Astrocyte of the hippocampus (primary cell): Measurements from ENCODE around the gene MMD.
"Not testable (repeated sequence)": the region's sequence is repeated elsewhere in the genome, so short reads cannot be mapped to it uniquely, and the experiment has no call there.

ENCODE experiments used
- DNase-seq: peaks from one replicate; pipeline ENCODE4 v3.0.0; 2011; ENCODE audit warnings: low read depth, low spot score

Gene MMD

DNA sequence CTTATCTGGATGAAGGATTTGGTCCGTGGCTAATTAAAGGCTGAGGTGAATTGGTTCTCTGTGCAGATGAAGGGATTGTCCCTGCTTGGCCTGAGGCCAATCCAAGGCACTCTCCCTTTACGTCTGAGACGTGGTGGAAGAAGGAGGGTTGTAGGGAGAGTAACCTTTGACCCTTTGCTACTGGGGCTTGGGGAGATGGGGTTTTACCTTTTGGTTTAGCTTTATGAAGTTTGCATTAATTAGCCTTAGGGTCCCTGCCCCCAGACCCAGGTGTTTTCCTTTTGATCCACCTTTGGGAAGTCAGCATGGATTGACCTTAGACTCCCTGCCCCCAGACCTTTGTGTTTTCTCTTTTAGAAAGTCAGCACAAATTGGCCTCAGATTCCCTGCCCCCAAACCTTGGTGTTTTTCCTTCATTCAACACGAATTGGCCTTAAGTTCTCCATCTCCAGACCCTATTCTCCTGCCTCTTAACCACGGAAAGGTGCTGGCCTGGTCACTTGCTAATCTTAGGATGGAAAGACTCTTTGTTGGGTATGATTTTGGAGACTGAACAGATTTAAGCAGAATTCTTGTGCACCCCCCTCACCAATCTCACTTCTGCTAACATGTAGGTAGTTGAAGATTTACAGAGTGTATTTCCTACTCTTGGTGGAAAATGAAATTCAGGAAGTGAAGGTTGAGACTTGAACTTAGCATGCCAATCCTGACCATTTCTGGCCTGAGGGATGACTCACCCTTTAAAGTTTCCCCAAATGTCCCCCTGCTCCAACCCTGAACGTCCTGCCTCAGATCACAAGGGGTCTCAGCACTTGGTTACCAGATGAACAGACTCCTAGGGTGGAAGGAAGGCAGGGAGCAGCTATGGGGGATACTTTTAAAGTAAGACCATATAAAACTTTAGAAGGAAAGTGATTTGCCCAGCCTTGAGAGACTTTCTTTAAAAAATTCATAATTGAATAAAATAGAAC is 23.1 kb upstream of the MMD start:
- peak; percentile 18 for DNase-seq

DNA sequence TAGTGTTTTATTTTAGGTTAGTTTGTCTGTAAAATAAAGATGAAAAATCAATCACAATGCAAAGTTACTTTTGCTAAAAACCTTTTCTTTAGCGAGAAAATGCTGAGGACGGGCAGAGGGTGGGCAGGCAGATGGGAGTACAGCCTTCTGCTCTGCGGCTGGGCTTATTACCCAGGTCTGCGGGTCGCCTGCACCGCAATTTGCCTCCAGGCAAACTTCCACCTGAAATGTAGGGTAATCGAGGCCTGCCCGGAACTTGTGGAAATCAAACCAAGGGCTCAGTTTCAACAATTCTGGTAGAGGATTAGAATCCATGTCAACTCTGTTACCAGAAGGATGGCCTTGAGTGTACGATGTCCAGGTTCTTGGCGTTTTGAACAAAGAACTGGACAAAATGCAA is 22.3 kb upstream of the MMD start:
- no peak for DNase-seq

DNA sequence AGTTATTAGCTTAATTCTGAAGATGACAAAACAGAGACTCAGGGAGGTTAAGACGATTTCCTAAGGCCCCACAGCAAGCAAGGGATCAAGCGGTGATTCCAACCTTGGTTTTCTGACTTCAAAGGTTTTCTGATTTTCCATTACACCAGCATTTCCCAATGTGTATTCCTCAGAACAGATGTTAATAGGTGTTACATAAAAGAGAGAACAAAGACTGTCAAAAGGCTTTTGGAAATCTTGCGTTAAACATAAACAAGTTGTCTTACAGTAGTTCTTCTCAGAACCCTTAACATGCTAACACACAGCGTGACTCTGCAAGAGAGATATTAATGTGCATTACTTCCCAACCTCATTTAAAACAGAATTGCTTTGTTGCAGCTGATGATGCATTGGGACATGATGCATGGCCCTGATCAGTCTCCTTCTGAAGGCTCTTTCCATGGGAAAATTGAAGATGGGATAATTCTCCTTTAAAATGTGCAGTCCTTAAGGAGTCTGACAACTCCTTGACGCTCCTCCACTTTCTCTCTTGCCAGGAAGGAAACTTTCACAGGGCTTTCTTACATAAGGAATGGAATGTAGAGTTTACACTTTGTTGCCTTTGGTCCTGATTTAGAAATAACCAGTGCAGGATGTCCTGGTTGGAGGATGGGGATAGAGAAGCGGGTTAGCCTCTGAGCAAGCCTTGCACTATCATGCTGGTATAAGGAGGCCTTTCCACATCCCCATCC is 21.5 kb upstream of the MMD start:
- DNase-seq: no peak

DNA sequence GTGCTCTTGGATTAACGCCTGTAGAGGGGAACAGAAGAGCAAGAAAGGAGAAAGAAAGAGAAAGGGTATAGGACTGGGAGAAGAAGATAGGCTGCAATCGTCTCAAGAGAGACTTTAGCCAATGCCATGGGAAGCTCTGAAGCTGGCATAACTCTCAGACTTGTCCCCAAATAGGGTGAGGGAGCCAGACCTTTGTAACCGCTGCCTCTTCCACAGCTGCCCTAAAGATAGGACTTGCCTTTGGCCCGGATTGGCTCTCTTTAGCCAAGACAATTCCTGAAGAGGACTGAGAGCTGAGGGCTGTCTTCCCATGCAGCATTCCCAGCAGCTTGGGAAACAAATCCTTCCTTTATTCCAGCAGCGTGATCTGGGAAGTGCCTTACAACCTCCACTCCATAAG is 20.8 kb upstream of the MMD start:
- no peak for DNase-seq

DNA sequence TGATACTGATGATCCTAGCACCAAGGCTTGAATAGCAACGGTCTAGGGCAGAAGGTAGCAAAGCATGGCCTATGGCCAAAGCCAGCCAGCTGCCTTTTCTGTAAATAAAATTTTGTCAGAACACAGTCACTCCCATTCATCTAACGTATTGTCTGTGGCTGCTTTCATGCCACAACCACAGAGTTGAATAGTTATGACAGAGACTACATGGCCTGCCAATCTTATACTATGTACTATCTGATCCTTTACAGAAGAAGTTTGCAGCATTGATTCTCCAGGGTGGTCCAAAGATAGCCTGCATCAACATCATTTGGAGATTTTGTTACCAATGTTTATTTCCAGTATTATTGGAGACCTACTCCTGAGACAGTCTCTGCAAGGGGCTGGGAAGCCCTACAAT is 19.9 kb upstream of the MMD start:
- DNase-seq: no peak

DNA sequence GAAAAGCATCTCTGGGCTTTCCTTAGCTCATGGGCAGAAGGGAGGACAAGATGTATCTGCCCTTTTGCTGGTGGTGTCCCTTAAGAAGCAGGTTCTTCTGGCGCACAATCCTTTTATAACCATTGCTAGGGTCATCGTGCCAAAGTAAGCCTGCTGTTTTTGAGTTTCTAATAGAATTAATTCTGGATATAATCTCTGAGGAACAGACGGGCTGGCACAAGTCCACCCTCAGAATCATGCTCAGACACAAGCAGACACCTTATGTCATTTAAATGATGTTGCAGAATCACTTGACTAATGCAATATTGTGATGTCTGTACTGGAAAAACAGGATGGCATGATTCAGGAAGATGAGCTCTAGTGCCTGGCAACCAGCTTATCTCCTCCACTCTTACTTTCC is 18.8 kb upstream of the MMD start:
- no peak for DNase-seq

DNA sequence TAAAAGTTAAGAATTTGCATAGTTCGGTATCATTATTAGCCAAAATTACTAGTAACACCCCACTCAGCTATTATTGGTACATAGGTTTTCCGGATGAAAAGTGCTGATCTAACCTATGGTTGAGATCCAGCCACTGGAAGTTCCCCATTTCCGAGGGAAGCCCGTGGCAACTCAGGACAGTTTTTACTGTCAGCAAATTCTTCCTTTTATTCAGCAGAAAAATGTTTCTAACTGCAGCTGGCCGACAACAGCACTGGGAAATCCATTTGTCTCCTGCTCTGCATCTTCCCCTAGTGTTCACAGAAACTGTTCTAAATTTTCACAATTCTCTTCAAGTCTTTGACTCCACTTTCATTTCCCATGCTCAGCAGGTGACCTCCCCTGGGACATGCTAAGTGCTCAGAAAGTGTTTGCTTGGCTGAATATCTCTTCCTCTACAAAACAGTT is 15.5 kb upstream of the MMD start:
- DNase-seq: no peak

DNA sequence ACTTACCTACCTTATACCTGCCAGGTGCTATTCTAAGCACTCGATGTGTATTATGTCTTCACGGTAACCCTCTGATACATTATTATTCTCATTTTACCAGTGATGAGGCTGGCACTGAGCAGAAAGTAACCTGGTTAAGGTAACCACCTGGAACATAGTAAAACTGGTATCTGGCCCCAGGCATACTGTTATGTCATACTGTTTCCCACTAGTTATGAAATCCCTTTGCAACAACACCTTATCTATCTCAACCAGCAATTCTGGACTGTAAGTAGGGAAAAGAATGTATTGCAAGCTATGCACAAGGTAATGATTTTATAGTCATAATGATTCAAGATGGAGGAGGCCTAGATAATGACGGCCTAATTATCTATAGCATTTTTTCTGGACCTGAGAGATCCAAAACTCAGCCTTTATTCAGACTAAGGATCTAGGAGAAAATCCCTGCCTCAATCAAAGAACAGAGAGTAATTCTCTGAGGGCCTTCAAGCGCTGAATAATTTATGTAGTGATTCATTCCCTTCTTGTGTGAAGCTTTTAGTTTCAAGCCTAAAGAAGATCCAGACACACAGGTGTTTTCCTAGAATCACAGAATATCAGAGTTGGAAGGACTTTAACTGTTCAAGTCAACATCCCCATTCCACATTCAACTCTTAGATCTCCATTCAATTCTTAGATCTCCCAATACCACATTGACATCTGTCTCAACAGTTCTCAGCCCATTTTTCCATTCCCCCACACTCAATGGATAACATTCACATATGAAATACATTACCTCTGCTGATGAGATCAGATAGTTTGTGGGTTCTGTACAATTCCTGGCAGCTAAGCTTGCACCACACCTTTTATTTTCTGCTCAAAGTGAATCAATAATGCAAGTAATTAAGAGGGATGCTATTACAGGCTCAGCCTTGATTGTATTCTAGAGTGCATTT is 14.9 kb upstream of the MMD start:
- no peak for DNase-seq

DNA sequence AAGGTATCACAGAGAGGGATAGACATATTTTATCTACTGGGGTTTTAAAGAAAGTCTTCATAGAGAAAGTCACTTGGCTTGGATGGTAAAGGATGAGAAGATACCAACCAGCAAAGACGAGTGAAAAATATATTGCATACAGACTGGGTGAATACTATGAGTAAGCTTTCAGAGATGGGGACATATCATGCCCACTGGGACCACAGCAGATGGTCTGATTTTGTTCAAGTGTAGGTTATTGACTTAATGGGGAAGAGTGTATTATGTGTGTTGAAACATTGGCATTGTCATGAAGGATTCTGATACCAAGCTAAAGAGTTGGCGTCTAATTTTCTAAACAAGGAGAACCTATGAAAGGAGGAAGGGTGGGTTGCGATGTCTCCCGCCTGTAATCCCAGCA is 13.8 kb upstream of the MMD start:
- no peak for DNase-seq

DNA sequence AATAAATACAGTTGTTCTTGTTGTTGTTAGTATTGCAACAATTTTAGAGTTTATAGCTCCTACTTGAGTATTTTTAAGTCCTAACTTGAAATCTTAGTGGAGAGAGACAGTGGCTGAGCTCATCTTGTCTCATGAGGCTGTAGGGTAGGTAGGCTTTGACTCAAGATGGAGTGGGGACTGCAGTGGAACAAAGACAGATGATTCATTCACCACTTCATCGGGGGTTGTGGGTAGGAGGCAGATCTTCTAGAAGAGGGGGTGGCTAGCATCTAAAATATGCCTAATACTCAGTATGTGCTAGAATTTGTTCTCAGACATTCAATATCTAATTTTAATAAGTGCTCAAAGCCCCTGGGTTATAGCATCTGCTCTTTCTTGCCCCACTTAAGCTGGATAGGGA is 13.1 kb upstream of the MMD start:
- DNase-seq: no peak

DNA sequence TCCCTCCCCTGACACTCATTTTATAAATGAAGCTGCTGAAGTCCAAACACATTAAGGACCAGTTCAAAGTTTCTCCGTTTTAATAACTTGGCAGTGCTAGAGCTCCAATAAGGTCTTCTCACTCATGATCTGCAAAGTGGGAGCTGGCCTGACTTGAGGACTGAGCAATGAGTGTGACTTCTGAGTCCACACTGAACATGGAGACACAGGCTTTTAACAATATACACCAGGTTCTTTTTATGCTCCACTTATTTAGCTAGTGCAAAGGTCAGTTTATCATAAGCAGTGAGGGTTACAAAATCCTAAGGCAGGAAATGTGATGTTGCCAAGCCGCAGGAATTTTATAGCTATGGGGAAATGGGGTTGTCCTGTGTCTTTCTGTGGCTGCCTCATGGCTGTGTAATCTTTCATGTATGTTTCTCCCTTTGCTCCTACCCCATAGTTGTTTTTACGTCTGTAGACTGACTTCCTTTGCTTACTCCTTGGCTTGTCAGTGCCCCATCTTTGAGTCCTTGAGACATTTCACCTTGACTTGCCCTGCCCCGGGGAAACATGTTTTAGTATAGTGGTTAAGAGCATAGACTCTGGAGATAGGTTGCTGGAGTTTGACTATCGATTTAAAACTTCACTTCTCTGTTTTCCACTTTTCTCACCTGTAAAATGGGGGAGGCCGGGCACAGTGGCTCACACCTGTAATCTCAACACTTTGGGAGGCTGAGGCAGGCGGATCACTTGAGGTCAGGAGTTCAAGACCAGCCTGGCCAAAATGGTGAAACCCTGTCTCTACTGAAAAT is 12.2 kb upstream of the MMD start:
- DNase-seq: peak; percentile 20

DNA sequence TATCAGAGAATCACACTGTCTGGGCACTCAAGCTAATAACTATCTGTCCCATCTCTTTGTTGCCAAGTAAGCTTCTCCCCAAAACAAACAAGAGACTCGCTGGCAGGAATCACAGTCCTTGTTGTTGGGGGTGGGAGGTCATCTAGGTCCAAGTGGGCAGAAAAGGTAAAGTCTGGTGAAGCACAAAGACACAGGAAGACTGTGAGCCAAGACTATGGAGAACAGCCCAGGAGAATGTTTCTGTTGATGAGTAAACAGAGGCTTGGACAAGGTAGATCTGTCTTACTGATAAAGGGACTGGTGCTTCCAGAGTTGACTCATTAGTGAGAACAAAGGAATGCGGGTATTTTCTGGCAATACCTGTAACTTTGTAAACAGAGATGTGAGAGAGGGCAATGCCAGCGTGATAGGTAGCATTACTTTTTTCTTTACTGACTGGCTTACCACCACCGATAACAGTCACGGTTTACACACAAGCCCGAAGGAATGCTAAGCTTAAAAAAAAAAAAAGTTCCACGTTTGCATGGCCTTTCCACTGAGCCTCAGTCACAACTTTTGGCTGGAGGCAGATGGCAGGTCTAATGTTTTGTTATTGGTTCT is 11.5 kb upstream of the MMD start:
- no peak for DNase-seq

DNA sequence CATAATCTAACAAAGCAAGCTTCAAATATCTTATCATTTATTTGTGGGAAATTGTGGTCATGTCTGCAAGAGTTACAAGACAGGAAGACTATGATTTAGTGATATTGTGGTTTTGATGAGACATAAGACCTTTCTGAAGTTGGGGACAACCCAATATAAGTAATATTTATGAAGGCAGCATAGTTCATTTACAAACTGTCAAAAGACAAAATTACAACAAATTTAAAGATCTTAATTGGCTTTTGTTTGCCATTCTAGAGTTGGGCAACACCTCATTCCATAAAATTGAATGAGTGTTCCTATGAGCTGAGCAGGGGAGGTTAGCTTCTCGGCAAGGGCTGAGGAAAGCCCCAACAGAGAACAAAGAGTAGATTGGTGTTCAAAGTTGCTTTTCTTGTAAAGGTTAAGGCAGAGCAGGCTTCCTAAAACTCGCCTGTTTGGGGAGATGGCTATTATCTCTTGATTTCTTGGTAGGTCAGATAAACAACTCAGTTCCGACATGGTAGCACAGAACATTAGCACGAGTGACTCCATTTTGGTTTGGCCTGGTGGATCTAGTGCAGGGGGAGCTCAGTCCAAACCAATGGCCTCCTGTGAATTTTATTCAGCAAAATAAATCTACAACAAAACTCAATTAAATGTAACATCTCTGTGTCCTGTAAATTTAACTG is 10.9 kb upstream of the MMD start:
- no peak for DNase-seq

DNA sequence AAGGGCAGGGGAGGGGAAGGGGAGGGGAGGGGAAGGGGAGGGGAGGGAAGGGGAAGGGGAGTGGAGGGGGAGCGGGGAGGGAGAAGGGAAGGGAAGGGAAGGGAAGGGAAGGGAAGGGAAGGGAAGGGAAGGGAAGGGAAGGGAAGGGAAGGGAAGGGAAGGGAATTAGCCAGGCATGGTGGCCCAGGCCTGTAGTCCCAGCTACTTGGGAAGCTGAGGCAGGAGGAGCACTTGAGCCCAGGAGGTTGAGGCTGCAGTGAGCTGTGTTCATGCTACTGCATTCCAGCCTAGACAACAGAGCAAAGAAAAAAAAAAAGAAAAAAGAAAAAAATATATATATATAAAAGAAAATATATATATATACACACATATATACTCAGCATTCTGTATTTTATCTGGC is 10.3 kb upstream of the MMD start:
- DNase-seq: not testable (repeated sequence)

DNA sequence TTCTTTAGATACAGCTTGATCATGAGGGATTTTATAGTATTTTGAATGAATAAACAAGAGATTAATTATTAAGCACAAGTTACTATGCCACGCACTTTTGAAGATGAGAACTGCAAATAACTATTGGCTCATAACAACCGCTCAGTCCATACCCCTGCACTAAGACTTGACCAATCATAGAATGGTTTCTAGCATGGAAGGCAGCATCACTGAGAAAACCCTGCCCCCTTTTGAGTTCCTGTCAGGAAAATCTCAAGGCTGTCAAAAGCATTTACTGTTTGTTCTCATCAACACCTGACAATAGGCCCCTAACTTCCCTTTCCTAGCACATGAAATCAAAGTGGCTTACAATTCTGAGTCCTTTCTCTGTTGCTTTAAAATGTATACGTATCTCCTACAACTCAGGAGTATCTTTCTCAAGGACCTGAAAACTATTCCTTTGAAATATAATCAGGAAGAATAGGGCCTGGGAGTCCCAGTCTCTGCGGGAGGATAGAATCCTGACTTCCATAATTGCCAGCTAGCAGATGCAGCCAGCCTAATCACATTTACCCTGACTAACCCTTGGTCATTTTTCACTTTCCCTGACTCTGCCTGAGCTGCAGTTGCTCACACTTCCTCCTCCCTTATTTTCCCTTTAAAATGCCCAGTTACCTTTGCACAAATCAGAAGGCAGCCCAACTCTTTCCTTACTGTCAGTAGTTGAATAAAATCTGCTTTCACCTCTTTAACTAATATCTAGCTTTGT is 9.1 kb upstream of the MMD start:
- DNase-seq: no peak

DNA sequence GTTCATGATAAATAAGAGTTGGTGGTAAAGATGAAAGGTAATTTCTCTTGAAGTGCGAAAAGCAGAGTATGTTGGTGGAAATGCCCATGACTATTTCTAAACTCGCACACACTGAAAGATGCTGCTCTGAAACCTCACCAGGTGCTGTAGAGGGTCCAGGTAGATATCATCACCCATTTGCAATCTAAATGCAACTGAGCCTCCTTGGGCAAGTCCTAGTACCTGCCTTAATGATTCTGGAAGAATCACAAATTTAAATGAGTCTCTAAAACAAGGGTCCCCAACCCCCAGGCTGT is 5.9 kb upstream of the MMD start:
- no peak for DNase-seq

DNA sequence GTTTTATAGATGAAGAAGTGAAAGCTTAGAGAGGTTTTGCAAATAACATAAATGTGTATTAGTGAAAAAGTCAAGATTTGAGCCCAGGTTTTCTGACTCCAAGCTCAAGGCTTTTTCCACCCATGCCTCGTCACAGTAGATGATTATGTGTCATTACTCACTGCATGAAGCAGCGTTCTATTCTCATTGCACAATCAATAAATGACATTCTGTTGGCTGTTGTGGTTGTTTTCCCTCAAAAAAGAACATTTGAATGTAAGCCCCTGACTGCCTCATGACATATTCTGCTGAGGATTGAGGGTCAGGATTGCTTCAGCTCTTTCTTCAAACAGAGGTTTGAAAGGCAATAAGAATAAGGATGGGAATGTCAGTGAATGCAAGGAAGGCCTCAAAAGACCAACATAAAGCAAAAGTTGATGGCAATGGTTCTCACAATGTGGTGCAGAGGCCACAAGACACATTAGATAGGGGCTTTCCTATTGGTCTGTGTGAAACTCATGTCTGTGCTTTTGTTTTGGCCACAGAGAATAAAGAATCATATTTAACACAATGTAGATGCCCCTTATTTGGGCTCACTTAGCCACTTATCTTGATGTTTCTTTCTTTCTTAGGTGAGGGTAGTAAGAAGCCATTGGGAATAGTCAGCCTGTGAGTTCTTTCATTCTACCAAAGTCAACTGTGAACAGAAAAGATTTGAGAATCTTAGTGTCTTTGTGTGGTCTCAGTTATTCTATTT is 5.4 kb upstream of the MMD start:
- DNase-seq: no peak

DNA sequence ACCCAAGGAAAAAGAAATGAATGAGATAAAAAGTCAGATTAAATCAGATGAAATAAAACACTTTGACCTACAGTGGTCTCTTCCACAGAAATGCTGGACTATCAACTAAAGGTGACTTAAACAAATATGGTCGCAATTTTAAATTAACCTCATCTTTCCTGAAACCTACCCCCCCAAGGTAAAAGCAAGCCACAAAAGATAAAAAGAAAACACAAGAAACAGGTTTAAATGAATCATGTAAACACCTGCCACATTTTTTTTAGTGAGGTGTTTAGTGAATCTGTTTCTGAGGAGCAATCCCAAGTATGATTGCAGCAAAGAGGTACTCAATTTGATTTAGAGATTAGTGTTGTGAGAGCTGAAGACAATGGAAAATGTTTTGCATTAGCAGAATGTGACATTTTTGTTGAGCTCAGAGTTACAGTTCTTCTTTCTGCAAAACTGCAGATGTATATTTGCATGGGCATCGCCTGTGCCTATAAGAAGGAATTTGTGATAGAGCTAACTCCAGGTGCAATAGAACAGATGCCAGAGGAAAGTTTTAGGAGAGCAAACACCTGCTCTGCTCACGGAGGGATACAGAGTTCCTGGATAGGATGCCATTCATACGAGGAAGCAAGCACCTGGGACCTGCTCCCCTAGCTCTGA is 3.4 kb upstream of the MMD start:
- no peak for DNase-seq
